ENCODE measurements around the gene JUP. TPM values are rescaled to one million over a fixed set of nuclear protein-coding genes. Genes with fewer than 3 reads are reported as not detected.

JUP gene
- total RNA-seq, 1 experiment from 2014 or later: 224 TPM

- RAD21 ChIA-PET (ENCODE audit: low non-redundant PET in 1 of 2, low total read pairs in 2 of 2, uncharacterized antibody in 2 of 2, unreplicated experiment in 2 of 2): no interaction called here
- H3K27ac ChIP-seq (ENCODE audit: low read depth, low read length): no peak overlapping the region
These were observed 68.9 kb downstream of the JUP start for GRCh38 chr17:41717408-41718286.

GRCh38 chr17:41711669-41712400, 74.7 kb downstream of the JUP start, which contains the start of gene GAST:
GAST (plus strand) TSS chr17:41712331; CDS start chr17:41715437, 3,106 bp downstream.
- Histone ChIP-seq H3K4me2 (ENCODE audit: low read length) (no peak within 1 kb of the TSS), H3K79me2 (ENCODE audit: insufficient read depth, low read length) (no peaks in the 10 kb centered on the region), H4K20me1 (ENCODE audit: insufficient read depth) (no peaks in the 10 kb centered on the region), H3K9ac (ENCODE audit: low read length) (no peak within 1 kb of the TSS), H3K27me3 (ENCODE audit: insufficient read depth, low read length) (no peaks in the 10 kb centered on the region), H2AFZ (ENCODE audit: low read depth, low read length, poor library complexity, severe bottlenecking) (no peak within 1 kb of the TSS), H3K9me3 (ENCODE audit: control insufficient read depth in 1 of 2, insufficient read depth in 1 of 2, low read depth in 1 of 2, low read length in 2 of 2) (no peaks in the 10 kb centered on the region), H3K27ac (ENCODE audit: low read depth, low read length) (no peak within 1 kb of the TSS), H3K36me3 (ENCODE audit: control insufficient read depth in 1 of 2, insufficient read depth in 2 of 2, low read length in 2 of 2) (no peaks in the 10 kb centered on the region), H3K4me3 (replicated peaks in 1 of 2; ENCODE audit: low read depth in 1 of 2, low read length in 2 of 2) (no peak within 1 kb of the TSS), H3K9me2 (ENCODE audit: insufficient read depth) (no peaks in the 10 kb centered on the region), H3K4me1 (ENCODE audit: control insufficient read depth in 1 of 2, insufficient read depth in 2 of 2, low read length in 2 of 2) (peaks cover 0 to 6% of the 10 kb centered on the region in 2 experiments; a peak in 2 of 4 replicates)
- ATAC-seq: no peak
- TF ChIP-seq YY1 (IDR thresholded peaks at IDR 0.05; ENCODE audit: extremely low read depth, insufficient replicate concordance, low read depth, low read length): no peak
- TF ChIP-seq POLR2AphosphoS5 (IDR thresholded peaks at IDR 0.05; ENCODE audit: low read depth, low read length): no peak
- no peak for TF ChIP-seq RAD21 (IDR thresholded peaks at IDR 0.05; ENCODE audit: low read depth)
- no peak for TF ChIP-seq JUND (IDR thresholded peaks at IDR 0.05)
- no peak for TF ChIP-seq CBX3 (IDR thresholded peaks at IDR 0.05; ENCODE audit: low read depth)
- TF ChIP-seq FOSL1 (IDR thresholded peaks at IDR 0.05; ENCODE audit: low read depth): no peak
- ChIA-PET CTCF (interaction anchor here (1.6 kb wide), 1 partner anchor 16 kb away, joined by 5 read pairs; no protein-coding TSS in a partner anchor), POLR2A (interaction anchor here (1.1 kb wide), 1 partner anchor 23 kb away, joined by 3 read pairs; the partner anchor contains the start of gene EIF1), RAD21 (ENCODE audit: low non-redundant PET in 1 of 2, low total read pairs in 2 of 2, uncharacterized antibody in 2 of 2, unreplicated experiment in 2 of 2) (no interaction called here)
- no peak for DNase-seq (ENCODE audit: low read depth, low spot score)
- intact Hi-C loops (cut with micrococcal nuclease): no loop called here
- no TSS peak for BruUV-seq (replicated peaks)

More at GRCh38 chr17:41717408-41718286, 68.9 kb downstream of the JUP start:
- ATAC-seq (peak; percentile 46; the same call in 1 of the 2 replicates), DNase-seq (ENCODE audit: low read depth, low spot score) (no peak)
- Histone ChIP-seq H3K9ac (ENCODE audit: low read length) (no peak overlapping the region), H3K9me2 (ENCODE audit: insufficient read depth) (no peaks in the 10 kb centered on the region), H3K4me3 (replicated peaks in 1 of 2; ENCODE audit: low read depth in 1 of 2, low read length in 2 of 2) (no peak overlapping the region), H3K27me3 (ENCODE audit: insufficient read depth, low read length) (no peaks in the 10 kb centered on the region), H3K9me3 (ENCODE audit: control insufficient read depth in 1 of 2, insufficient read depth in 1 of 2, low read depth in 1 of 2, low read length in 2 of 2) (no peaks in the 10 kb centered on the region), H3K4me1 (ENCODE audit: control insufficient read depth in 1 of 2, insufficient read depth in 2 of 2, low read length in 2 of 2) (peaks cover 0 to 16% of the 10 kb centered on the region in 2 experiments; a peak in 2 of 4 replicates), H4K20me1 (ENCODE audit: insufficient read depth) (no peaks in the 10 kb centered on the region), H3K4me2 (ENCODE audit: low read length) (no peak overlapping the region), H3K79me2 (ENCODE audit: insufficient read depth, low read length) (no peaks in the 10 kb centered on the region), H3K36me3 (ENCODE audit: control insufficient read depth in 1 of 2, insufficient read depth in 2 of 2, low read length in 2 of 2) (no peaks in the 10 kb centered on the region), H2AFZ (ENCODE audit: low read depth, low read length, poor library complexity, severe bottlenecking) (peak overlapping the region; percentile 1)
- CTCF ChIA-PET: interaction anchor here (1.1 kb wide), 1 partner anchor 22 kb away, joined by 3 read pairs; no protein-coding TSS in a partner anchor
- no TSS peak for BruUV-seq (replicated peaks)
- TF ChIP-seq ATF3 (IDR thresholded peaks at IDR 0.05) (no peak), EZH2 (IDR thresholded peaks at IDR 0.05) (no peak), FOSL1 (IDR thresholded peaks at IDR 0.05; ENCODE audit: low read depth) (no peak), EGR1 (IDR thresholded peaks at IDR 0.05; ENCODE audit: low read depth) (no peak), CBX3 (IDR thresholded peaks at IDR 0.05; ENCODE audit: low read depth) (no peak), ELF1 (IDR thresholded peaks at IDR 0.05; ENCODE audit: borderline replicate concordance, low read depth) (no peak)
- POLR2A ChIA-PET: interaction anchor here (3.1 kb wide), 1 partner anchor 29 kb away, joined by 8 read pairs; the partner anchor contains the start of gene EIF1
- intact Hi-C loops (cut with micrococcal nuclease): no loop called here

Measured in HCT116 (cell line).